SK-N-SH (cell line): Measurements from ENCODE around the gene MAS1L. TPM values are rescaled to one million over a fixed set of nuclear protein-coding genes. Genes with fewer than 3 reads are reported as not detected.

Experiments used
- CTCF ChIA-PET: fragments of 300-600, 350-600 bp; formaldehyde crosslinking; extraction: SDS; loops from one replicate; lab custom pipeline; 2021; lab: Yijun Ruan, JAX
- POLR2A ChIA-PET: fragments of 350-600 bp; sonication (Branson Sonifier 250); formaldehyde crosslinking; extraction: SDS; loops from one replicate; lab custom pipeline; 2020; ENCODE audit warnings: antibody characterized with exemption, inconsistent platforms; lab: Yijun Ruan, JAX
- DNase-seq: peaks from one replicate; pipeline ENCODE4 v3.0.0; 2012
- H2AFZ ChIP-seq: fragments of 200-600 bp; sonication (generic); 2 replicates; pipeline ENCODE4 v1.8.1; 2016; ENCODE audit warnings: antibody characterized with exemption, mild to moderate bottlenecking, low read depth
- H3F3A ChIP-seq: fragments of 200-600 bp; sonication (generic); replicated peaks from 2 replicates; pipeline ENCODE3; 2016; ENCODE audit warnings: antibody characterized with exemption, mild to moderate bottlenecking; ENCODE audit not compliant: insufficient read depth
- H3K27ac ChIP-seq, 2 experiments: fragments of 200-500 bp in 1 of 2; fragments of 200-600 bp in 1 of 2; sonication (Bioruptor generic) in 1 of 2; sonication (generic), shearing (Covaris generic) in 1 of 2; 2 replicates each; pipeline versions ENCODE4 v1.5.1 to v1.6.1; 2014 to 2016; ENCODE audit warnings: low read depth in 2 of 2, inconsistent platforms in 1 of 2, low read length in 1 of 2, mild to moderate bottlenecking in 1 of 2, mixed read lengths in 1 of 2
- H3K27me3 ChIP-seq: fragments of 200-600 bp; sonication (generic), shearing (Covaris generic); 2 replicates; pipeline ENCODE4 v1.6.1; 2016; ENCODE audit warnings: mixed run types; ENCODE audit not compliant: insufficient read depth
- H3K36me3 ChIP-seq, 2 experiments: fragments of 200-500 bp in 1 of 2; fragments of 200-600 bp in 1 of 2; sonication (Bioruptor generic) in 1 of 2; sonication (generic) in 1 of 2; replicated peaks in 1 of 2; 2 replicates each; pipeline versions ENCODE3 to v1.5.1; 2014 to 2016; ENCODE audit warnings: low read length in 1 of 2, mild to moderate bottlenecking in 1 of 2; ENCODE audit not compliant: insufficient read depth in 2 of 2, control insufficient read depth in 1 of 2
- H3K4me1 ChIP-seq, 2 experiments: fragments of 200-500 bp in 1 of 2; fragments of 200-600 bp in 1 of 2; sonication (Bioruptor generic) in 1 of 2; sonication (generic), shearing (Covaris generic) in 1 of 2; 2 replicates each; pipeline versions ENCODE4 v1.5.1 to v1.6.1; 2014 to 2016; ENCODE audit warnings: low read depth in 1 of 2, low read length in 1 of 2, mixed run types in 1 of 2; ENCODE audit not compliant: insufficient read depth in 2 of 2, control insufficient read depth in 1 of 2
- H3K4me2 ChIP-seq: fragments of 200-600 bp; sonication (generic), shearing (Covaris generic); 2 replicates; pipeline ENCODE4 v1.6.1; 2017; ENCODE audit warnings: mixed run types
- H3K4me3 ChIP-seq, 2 experiments: fragments of 200-500 bp in 1 of 2; fragments of 200-600 bp in 1 of 2; sonication (Bioruptor generic) in 1 of 2; sonication (generic), shearing (Covaris generic) in 1 of 2; 2 replicates each; pipeline versions ENCODE4 v1.5.1 to v1.8.1; 2014 to 2016; ENCODE audit warnings: low read depth in 2 of 2, inconsistent platforms in 1 of 2, low read length in 1 of 2, mild to moderate bottlenecking in 1 of 2, mixed read lengths in 1 of 2, moderate library complexity in 1 of 2
- H3K79me2 ChIP-seq: fragments of 200-600 bp; sonication (generic); 2 replicates; pipeline ENCODE4 v1.8.1; 2017; ENCODE audit warnings: mild to moderate bottlenecking; ENCODE audit not compliant: insufficient read depth
- H3K9ac ChIP-seq: fragments of 200-600 bp; sonication (generic); 2 replicates; pipeline ENCODE4 v1.6.1; 2017; ENCODE audit warnings: mixed run types
- H3K9me2 ChIP-seq: fragments of 200-600 bp; sonication (generic); 2 replicates; pipeline ENCODE4 v1.6.1; 2017; ENCODE audit warnings: mixed run types
- H3K9me3 ChIP-seq: fragments of 200-600 bp; sonication (generic); 2 replicates; pipeline ENCODE4 v1.6.1; 2017; ENCODE audit warnings: mixed run types, mild to moderate bottlenecking, moderate library complexity
- H4K20me1 ChIP-seq: fragments of 200-600 bp; sonication (generic); 2 replicates; pipeline ENCODE4 v1.6.1; 2017; ENCODE audit warnings: mild to moderate bottlenecking, mixed run types; ENCODE audit not compliant: insufficient read depth
- CHD2 ChIP-seq: fragments of 150-350 bp; IDR thresholded peaks from 2 replicates; pipeline ENCODE4 v1.6.1; 2018; ENCODE audit warnings: low read length; ENCODE audit not compliant: partially characterized antibody
- ELF1 ChIP-seq: IDR thresholded peaks from 2 replicates; pipeline ENCODE4 v1.4.0; 2012
- EP300 ChIP-seq, 2 experiments: IDR thresholded peaks; 2 replicates each; pipeline versions ENCODE4 v1.4.0 to v1.6.1; 2012; ENCODE audit warnings: borderline replicate concordance in 1 of 2, low read depth in 1 of 2, low read length in 1 of 2
- FOXJ3 ChIP-seq: sonication (generic); formaldehyde crosslinking; IDR thresholded peaks from 2 replicates; pipeline ENCODE4 v1.5.1; 2020; ENCODE audit warnings: mild to moderate bottlenecking, missing genetic modification reagents
- MXI1 ChIP-seq: IDR thresholded peaks from 2 replicates; pipeline ENCODE4 v1.6.1; 2012; ENCODE audit warnings: mild to moderate bottlenecking, low read depth, low read length, improper control_type of control experiment
- POLR2AphosphoS5 ChIP-seq: IDR thresholded peaks from 2 replicates; pipeline ENCODE4 v1.6.1; 2012; ENCODE audit warnings: low read depth, low read length
- RAD21 ChIP-seq: IDR thresholded peaks from 2 replicates; pipeline ENCODE4 v1.6.1; 2012; ENCODE audit warnings: mild to moderate bottlenecking, low read length
- RCOR1 ChIP-seq: fragments of 150-350 bp; IDR thresholded peaks from 2 replicates; pipeline ENCODE4 v1.6.1; 2017; ENCODE audit warnings: antibody characterized with exemption, low read length
- RFX5 ChIP-seq: IDR thresholded peaks from 2 replicates; pipeline ENCODE4 v1.6.1; 2012; ENCODE audit warnings: mild to moderate bottlenecking, improper control_type of control experiment, low read length
- TCF12 ChIP-seq: IDR thresholded peaks from 2 replicates; pipeline ENCODE4 v1.4.0; 2012
- YY1 ChIP-seq: IDR thresholded peaks from 2 replicates; pipeline ENCODE4 v1.4.0; 2012; ENCODE audit warnings: low read depth, mild to moderate bottlenecking
- WGBS: methylation state at CpG from one replicate; pipeline ENCODE4 v1.1.6; 2017; ENCODE audit warnings: low lambda C conversion rate; 5-methylcytosine and 5-hydroxymethylcytosine counted together
- polyA plus RNA-seq, 3 experiments: library from polyadenylated mRNA; depleted of rRNA; stranded (reverse); fragments of >200 nt; gene quantifications; 2 replicates each; pipeline ENCODE4 v1.2.3, GENCODE V29; 2012
- TF ChIP-seq, protein P1 (sequence below): IDR thresholded peaks from 2 replicates; pipeline ENCODE4 v1.4.0; 2012; ENCODE audit warnings: low read depth
- TF ChIP-seq, protein P2 (sequence below): fragments of 150-350 bp; IDR thresholded peaks from 2 replicates; pipeline ENCODE4 v1.6.1; 2016; ENCODE audit warnings: mild to moderate bottlenecking, low read depth, low read length
- TF ChIP-seq, protein P3 (sequence below): IDR thresholded peaks from 2 replicates; pipeline ENCODE4; 2012
- TF ChIP-seq, protein P4 (sequence below): IDR thresholded peaks from 2 replicates; pipeline ENCODE4 v1.6.1; 2012; ENCODE audit warnings: mild to moderate bottlenecking, low read depth, low read length, moderate library complexity

The MAS1L gene
- polyA plus RNA-seq, 1 of the 3 experiments (the other 2 are of a cell fraction): not detected

DNA sequence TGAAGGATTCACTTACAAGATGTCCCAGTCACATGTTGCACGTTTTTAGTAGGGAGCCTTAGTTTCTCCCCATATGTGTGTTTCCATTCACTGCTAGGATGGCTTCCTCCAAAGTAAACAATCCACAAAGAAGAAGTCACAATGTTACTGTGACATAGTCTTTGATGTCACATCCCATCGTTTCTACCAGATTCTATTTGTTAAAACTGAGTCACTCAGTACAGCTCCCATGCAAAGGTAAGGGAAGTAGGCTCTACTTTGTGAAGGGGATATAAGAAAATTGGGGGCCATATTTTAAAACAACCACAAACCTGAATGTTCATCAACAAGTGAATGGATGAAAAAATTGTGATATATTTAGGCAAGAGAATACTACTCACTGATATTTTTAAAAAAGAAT, 30.8 kb downstream of the MAS1L start, which contains the start of the genes OR11A1 and OR2H1:
Gene OR11A1, minus strand, starts transcription at position 101 of the 400 bp plus-strand sequence. CDS start 29,430 bp downstream, outside the sequence.
Gene OR2H1, plus strand, starts transcription at position 185 of the 400 bp plus-strand sequence. CDS start 4,615 bp downstream, outside the sequence.
- Histone ChIP-seq H3K27me3 (peaks cover 28% of the 10 kb centered on the region; the same call in 1 of the 2 replicates), H3K79me2 (no peaks in the 10 kb centered on the region), H4K20me1 (no peaks in the 10 kb centered on the region), H3K4me2 (no peak within 1 kb of the TSS), H2AFZ (no peak within 1 kb of the TSS), H3K4me1 (no peaks in the 10 kb centered on the region), H3K9me2 (no peaks in the 10 kb centered on the region), H3K27ac (no peak within 1 kb of the TSS), H3K36me3 (no peaks in the 10 kb centered on the region), H3K9me3 (no peaks in the 10 kb centered on the region), H3F3A (no peaks in the 10 kb centered on the region), H3K4me3 (no peak within 1 kb of the TSS)
- 2% methylated on average over 2 of the region's 2 CpGs for WGBS
- DNase-seq: no peak
- CTCF ChIA-PET: no interaction called here
- TF ChIP-seq MXI1 (no peak), EP300 (IDR thresholded peaks at IDR 0.05; ENCODE audit: borderline replicate concordance in 1 of 2, low read depth in 1 of 2, low read length in 1 of 2) (no peak), POLR2AphosphoS5 (no peak), TCF12 (no peak), FOXJ3 (CRISPR knock-in tag) (no peak), RCOR1 (no peak), YY1 (no peak), RAD21 (no peak), CHD2 (no peak), ELF1 (no peak), RFX5 (no peak)
- TF ChIP-seq, protein P1, sequence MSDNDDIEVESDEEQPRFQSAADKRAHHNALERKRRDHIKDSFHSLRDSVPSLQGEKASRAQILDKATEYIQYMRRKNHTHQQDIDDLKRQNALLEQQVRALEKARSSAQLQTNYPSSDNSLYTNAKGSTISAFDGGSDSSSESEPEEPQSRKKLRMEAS: no peak
- TF ChIP-seq, protein P2, sequence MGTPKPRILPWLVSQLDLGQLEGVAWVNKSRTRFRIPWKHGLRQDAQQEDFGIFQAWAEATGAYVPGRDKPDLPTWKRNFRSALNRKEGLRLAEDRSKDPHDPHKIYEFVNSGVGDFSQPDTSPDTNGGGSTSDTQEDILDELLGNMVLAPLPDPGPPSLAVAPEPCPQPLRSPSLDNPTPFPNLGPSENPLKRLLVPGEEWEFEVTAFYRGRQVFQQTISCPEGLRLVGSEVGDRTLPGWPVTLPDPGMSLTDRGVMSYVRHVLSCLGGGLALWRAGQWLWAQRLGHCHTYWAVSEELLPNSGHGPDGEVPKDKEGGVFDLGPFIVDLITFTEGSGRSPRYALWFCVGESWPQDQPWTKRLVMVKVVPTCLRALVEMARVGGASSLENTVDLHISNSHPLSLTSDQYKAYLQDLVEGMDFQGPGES: no peak
- TF ChIP-seq, protein P3, sequence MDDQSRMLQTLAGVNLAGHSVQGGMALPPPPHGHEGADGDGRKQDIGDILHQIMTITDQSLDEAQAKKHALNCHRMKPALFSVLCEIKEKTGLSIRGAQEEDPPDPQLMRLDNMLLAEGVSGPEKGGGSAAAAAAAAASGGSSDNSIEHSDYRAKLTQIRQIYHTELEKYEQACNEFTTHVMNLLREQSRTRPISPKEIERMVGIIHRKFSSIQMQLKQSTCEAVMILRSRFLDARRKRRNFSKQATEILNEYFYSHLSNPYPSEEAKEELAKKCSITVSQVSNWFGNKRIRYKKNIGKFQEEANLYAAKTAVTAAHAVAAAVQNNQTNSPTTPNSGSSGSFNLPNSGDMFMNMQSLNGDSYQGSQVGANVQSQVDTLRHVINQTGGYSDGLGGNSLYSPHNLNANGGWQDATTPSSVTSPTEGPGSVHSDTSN: no peak
- TF ChIP-seq, protein P4, sequence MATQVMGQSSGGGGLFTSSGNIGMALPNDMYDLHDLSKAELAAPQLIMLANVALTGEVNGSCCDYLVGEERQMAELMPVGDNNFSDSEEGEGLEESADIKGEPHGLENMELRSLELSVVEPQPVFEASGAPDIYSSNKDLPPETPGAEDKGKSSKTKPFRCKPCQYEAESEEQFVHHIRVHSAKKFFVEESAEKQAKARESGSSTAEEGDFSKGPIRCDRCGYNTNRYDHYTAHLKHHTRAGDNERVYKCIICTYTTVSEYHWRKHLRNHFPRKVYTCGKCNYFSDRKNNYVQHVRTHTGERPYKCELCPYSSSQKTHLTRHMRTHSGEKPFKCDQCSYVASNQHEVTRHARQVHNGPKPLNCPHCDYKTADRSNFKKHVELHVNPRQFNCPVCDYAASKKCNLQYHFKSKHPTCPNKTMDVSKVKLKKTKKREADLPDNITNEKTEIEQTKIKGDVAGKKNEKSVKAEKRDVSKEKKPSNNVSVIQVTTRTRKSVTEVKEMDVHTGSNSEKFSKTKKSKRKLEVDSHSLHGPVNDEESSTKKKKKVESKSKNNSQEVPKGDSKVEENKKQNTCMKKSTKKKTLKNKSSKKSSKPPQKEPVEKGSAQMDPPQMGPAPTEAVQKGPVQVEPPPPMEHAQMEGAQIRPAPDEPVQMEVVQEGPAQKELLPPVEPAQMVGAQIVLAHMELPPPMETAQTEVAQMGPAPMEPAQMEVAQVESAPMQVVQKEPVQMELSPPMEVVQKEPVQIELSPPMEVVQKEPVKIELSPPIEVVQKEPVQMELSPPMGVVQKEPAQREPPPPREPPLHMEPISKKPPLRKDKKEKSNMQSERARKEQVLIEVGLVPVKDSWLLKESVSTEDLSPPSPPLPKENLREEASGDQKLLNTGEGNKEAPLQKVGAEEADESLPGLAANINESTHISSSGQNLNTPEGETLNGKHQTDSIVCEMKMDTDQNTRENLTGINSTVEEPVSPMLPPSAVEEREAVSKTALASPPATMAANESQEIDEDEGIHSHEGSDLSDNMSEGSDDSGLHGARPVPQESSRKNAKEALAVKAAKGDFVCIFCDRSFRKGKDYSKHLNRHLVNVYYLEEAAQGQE: no peak
- TF ChIP-seq, all 33 proteins: peak for 0
- H3K9ac ChIP-seq: no peak within 1 kb of the TSS
- POLR2A ChIA-PET: no interaction called here
